Kidney epithelial cell (primary cell): ENCODE data around the gene SUPT7L. TPM values are rescaled to one million over a fixed set of nuclear protein-coding genes. Genes with fewer than 3 reads are reported as not detected.
"Not testable (repeated sequence)": the region's sequence is repeated elsewhere in the genome, so short reads cannot be mapped to it uniquely, and the experiment has no call there.

Experiments
- DNase-seq: peaks from one replicate; pipeline ENCODE4 v3.0.0-alpha.2; 2010; ENCODE audit warnings: low read depth
- H3K27me3 ChIP-seq: 2 replicates; pipeline ENCODE4 v1.6.0; 2011; ENCODE audit warnings: low read length; ENCODE audit not compliant: control insufficient read depth, insufficient read depth
- H3K36me3 ChIP-seq: 2 replicates; pipeline ENCODE4 v1.5.1; 2011; ENCODE audit warnings: low read length; ENCODE audit not compliant: control insufficient read depth, insufficient read depth
- H3K4me3 ChIP-seq: 2 replicates; pipeline ENCODE4 v1.5.1; 2011; ENCODE audit warnings: low read depth, mild to moderate bottlenecking, control low read depth, low read length
- CTCF ChIP-seq: IDR thresholded peaks from 2 replicates; pipeline ENCODE4 v1.5.1; 2011; ENCODE audit warnings: mild to moderate bottlenecking, moderate library complexity, low read length, control low read depth, inconsistent platforms; ENCODE audit not compliant: insufficient read depth, poor library complexity, severe bottlenecking
- total RNA-seq: library from RNA; depleted of rRNA; stranded (reverse); fragments of >200 nt; gene quantifications from 2 replicates; pipeline ENCODE4 v1.2.3, GENCODE V29; 2015

SUPT7L gene
- total RNA-seq, 1 donor from 2014 or later, result 25.6 TPM

DNA sequence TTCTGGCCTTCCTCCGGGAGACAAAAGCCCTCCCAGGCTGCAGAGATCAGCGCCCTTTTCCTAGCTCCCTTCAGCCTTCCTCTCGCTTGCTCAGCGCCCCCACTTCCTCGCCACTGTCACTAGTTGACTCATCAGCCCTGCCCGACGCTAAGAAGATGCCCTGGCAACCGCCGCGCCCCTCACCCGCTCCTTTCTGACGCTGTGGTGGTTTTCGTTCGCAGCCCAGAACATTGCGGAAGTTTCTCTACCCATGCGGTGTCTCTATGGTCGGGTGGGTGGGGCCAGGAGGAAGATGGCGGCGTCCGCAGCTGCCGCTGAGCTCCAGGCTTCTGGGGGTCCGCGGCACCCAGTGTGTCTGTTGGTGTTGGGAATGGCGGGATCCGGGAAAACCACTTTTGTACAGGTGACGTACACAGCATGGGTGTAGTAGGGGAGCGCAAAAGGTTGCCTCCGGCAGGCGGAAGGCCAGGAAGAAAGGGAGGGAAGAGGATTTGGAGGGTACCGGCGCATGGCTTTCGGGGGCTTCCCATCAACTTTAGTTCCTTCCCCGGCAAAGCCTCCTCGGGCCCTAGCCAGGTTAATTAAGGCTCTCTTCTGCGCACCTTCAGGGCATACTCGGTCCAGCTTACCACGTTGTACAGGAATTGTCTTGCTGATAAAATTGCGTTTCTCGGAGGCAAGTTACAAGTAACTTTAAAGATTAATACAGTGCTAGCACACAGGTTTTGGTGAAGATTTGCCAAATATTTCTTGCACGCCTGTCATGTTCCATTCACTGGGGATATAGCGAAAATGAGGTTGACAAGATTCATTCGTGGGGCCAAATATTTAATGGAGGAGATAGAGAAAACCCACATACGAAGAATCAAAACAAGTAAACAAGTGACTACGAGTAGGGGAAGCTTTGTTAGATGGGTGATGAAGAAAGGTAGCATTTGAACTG lies 34.4 kb downstream of the SUPT7L start, which contains the start of the genes CCDC121 and GPN1:
CCDC121 (minus strand) TSS at position 246 of the 943 bp plus-strand sequence. CDS start 1,213 bp downstream, outside the sequence.
GPN1 (plus strand) TSS at position 284 of the 943 bp plus-strand sequence; CDS start at position 293, 9 bp downstream.
- H3K4me3 ChIP-seq, result peak within 1 kb of the TSS; percentile 88
- no peaks in the 10 kb centered on the region for H3K27me3 ChIP-seq
- TF ChIP-seq CTCF, result no peak
- H3K36me3 ChIP-seq, result no peaks in the 10 kb centered on the region
- peak; percentile 87 for DNase-seq

DNA sequence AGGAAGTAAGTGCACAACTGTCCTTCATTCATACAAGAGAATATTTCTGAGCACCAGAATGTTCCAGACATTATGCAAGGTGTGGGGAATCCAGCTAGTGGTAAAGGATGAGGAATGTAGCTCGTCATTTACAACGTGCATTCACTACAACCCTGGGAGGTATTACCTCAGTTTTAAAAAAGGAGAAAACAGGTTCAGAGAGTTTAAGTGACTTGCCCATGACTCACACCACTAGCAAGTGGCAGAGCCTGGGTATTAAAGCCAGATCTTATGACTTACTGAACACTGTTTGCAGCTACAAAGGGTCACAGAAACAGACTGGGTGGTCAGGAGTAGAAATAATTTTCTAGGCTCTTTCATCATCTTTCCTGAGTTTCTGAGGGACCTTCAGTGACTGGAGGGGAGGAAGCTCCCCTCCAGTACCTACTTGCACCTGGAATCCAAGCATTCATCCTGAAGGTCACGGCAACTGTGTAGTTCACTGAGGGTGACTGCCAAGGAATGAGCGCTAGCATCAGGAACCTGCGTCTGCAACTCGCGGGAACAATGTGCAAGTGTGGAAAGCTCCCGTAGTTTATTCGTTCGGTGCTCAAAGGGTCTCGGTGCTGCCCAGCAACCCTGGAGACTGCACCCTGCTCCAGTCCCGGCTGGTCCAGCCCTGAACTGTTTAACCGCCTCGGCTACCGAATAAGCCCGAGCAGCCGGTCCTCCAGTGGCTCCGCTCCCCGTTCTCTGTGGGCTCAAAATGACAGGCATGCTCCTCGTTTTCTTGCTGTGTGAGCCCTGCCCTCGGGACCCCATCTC lies 35.2 kb downstream of the SUPT7L start:
- H3K36me3 ChIP-seq, result no peaks in the 10 kb centered on the region
- peak overlapping the region; percentile 88 for H3K4me3 ChIP-seq
- DNase-seq, result peak; percentile 98
- H3K27me3 ChIP-seq, result no peaks in the 10 kb centered on the region
- TF ChIP-seq CTCF, result no peak

DNA sequence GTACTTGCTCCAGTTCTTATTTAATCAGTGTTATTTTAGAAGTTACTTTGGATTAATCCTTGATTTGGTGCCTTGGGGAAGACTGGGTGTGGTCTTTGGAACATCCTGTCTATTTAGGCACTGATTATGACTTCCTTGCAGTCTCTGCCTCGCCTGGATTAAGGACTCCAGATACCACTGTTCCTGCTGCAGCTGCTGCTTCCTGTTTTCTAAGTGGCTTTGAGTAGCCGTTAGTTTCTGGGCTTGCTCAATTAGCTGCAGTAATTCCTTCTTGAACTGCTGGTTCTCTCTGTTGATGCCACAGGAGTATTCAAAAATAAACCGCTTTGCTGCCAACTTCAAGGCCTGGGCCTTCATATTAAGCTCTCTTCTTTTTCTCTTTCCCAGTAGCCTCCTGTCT lies 36.5 kb downstream of the SUPT7L start:
- not testable (repeated sequence) for H3K36me3 ChIP-seq, H3K27me3 ChIP-seq, DNase-seq, H3K4me3 ChIP-seq

GRCh38 chr2:27626323-27626722 lies 37.1 kb downstream of the SUPT7L start:
- H3K4me3 ChIP-seq, H3K27me3 ChIP-seq, H3K36me3 ChIP-seq, DNase-seq: not testable (repeated sequence)

GRCh38 chr2:27624943-27625342 lies 38.5 kb downstream of the SUPT7L start:
- no peak for DNase-seq
- H3K27me3 ChIP-seq, result no peaks in the 10 kb centered on the region
- H3K4me3 ChIP-seq, result no peak overlapping the region
- TF ChIP-seq CTCF, result no peak
- peaks cover 2% of the 10 kb centered on the region for H3K36me3 ChIP-seq

- peaks cover 2% of the 10 kb centered on the region for H3K36me3 ChIP-seq
- peak; percentile 32 for DNase-seq
- TF ChIP-seq CTCF, result no peak
- H3K4me3 ChIP-seq, result no peak overlapping the region
- no peaks in the 10 kb centered on the region for H3K27me3 ChIP-seq
These were observed 40.5 kb downstream of the SUPT7L start for GRCh38 chr2:27622921-27623384.
